Spleen (tissue), 7 donors: ENCODE data around the gene TAB2.

Source experiments
- POLR2A ChIP-seq, 3 donors: fragments of 450-650 bp; IDR thresholded peaks; one replicate each; pipeline ENCODE4 v1.5.1; 2017; ENCODE audit warnings: antibody characterized with exemption in 3 of 3, mild to moderate bottlenecking in 1 of 3
- POLR2AphosphoS5 ChIP-seq, 3 donors: sonication (generic); formaldehyde crosslinking; IDR thresholded peaks; one replicate each; pipeline ENCODE4 v1.5.1; 2017; ENCODE audit warnings: antibody characterized with exemption in 3 of 3
- TF ChIP-seq, protein P1 (sequence below), 11 experiments: fragments of 200-600 bp in 7 of 11; fragments of 450-650 bp in 4 of 11; sonication (generic) in 4 of 11; IDR thresholded peaks in 8 of 11; conservative IDR thresholded peaks in 3 of 11; 1 replicate in 7 of 11; 2 replicates in 4 of 11; pipeline versions ENCODE4 v1.4.0 to v1.8.0; 2016 to 2021; ENCODE audit warnings: antibody characterized with exemption in 11 of 11, inconsistent platforms in 4 of 11, mild to moderate bottlenecking in 1 of 11
- donor health status: DM: no; HTN: no; CAD: no; lungs with moderate emphysema.
- donor health status: DM: no; HTN: no; CAD: no.
- donor health status: DM: no; HTN: no; CAD: no.

DNA sequence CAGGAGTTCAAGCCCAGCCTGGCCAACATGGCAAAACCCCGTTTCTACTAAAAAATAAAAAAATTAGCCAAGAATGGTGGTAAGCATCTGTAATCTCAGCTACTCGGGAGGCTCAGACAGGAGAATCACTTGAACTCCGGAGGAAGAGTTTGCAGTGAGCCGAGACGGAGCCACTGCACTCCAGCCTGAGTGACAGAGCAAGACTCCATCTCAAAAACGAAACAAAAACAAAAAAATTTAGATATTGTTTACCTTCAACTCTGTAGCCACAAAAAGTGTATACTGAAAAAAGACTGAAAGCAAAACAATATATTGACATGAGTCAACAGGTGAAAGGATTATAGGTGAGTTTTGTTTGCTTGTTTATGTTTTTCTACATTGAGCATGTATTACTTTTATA lies 30.6 kb upstream of the TAB2 start:
- TF ChIP-seq, protein P1, sequence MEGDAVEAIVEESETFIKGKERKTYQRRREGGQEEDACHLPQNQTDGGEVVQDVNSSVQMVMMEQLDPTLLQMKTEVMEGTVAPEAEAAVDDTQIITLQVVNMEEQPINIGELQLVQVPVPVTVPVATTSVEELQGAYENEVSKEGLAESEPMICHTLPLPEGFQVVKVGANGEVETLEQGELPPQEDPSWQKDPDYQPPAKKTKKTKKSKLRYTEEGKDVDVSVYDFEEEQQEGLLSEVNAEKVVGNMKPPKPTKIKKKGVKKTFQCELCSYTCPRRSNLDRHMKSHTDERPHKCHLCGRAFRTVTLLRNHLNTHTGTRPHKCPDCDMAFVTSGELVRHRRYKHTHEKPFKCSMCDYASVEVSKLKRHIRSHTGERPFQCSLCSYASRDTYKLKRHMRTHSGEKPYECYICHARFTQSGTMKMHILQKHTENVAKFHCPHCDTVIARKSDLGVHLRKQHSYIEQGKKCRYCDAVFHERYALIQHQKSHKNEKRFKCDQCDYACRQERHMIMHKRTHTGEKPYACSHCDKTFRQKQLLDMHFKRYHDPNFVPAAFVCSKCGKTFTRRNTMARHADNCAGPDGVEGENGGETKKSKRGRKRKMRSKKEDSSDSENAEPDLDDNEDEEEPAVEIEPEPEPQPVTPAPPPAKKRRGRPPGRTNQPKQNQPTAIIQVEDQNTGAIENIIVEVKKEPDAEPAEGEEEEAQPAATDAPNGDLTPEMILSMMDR (IDR thresholded peaks at IDR 0.05 in 8 of 11, conservative IDR thresholded peaks at IDR 0.05 in 3 of 11) = no peak
- TF ChIP-seq POLR2AphosphoS5 (IDR thresholded peaks at IDR 0.05) = no peak
- no peak for TF ChIP-seq POLR2A (IDR thresholded peaks at IDR 0.05)
